Epithelial cell of esophagus (primary cell): Measurements from ENCODE around the gene FBLN2.

ENCODE experiments used
- DNase-seq: peaks from one replicate; pipeline ENCODE4 v3.0.0; 2010; ENCODE audit warnings: low read depth
- H3K4me3 ChIP-seq: 2 replicates; pipeline ENCODE4 v1.5.1; 2011; ENCODE audit warnings: mild to moderate bottlenecking, low read length, control low read depth
- TF ChIP-seq, protein P1 (sequence below): IDR thresholded peaks from 2 replicates; pipeline ENCODE4 v1.5.1; 2011; ENCODE audit warnings: low read depth, mild to moderate bottlenecking, low read length, control low read depth, inconsistent platforms; ENCODE audit not compliant: insufficient read depth; ENCODE audit errors: missing control alignments

The FBLN2 gene

DNA sequence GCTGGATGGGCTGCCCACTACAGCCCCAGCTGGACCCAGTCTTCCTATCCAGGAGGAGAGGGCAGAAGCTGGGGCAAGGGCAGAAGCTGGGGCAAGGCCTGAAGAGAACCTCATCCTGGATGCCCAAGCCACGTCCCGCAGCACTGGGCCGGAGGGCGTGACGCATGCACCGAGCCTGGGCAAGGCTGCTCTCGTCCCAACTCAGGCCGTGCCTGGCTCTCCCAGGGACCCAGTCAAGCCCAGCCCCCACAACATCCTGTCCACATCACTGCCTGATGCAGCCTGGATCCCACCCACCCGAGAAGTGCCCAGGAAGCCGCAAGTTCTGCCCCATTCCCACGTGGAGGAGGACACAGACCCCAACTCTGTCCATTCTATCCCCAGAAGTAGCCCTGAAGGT is 22.3 kb downstream of the FBLN2 start:
- no peak for DNase-seq
- H3K4me3 ChIP-seq = no peak overlapping the region
- TF ChIP-seq, protein P1, sequence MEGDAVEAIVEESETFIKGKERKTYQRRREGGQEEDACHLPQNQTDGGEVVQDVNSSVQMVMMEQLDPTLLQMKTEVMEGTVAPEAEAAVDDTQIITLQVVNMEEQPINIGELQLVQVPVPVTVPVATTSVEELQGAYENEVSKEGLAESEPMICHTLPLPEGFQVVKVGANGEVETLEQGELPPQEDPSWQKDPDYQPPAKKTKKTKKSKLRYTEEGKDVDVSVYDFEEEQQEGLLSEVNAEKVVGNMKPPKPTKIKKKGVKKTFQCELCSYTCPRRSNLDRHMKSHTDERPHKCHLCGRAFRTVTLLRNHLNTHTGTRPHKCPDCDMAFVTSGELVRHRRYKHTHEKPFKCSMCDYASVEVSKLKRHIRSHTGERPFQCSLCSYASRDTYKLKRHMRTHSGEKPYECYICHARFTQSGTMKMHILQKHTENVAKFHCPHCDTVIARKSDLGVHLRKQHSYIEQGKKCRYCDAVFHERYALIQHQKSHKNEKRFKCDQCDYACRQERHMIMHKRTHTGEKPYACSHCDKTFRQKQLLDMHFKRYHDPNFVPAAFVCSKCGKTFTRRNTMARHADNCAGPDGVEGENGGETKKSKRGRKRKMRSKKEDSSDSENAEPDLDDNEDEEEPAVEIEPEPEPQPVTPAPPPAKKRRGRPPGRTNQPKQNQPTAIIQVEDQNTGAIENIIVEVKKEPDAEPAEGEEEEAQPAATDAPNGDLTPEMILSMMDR = no peak

DNA sequence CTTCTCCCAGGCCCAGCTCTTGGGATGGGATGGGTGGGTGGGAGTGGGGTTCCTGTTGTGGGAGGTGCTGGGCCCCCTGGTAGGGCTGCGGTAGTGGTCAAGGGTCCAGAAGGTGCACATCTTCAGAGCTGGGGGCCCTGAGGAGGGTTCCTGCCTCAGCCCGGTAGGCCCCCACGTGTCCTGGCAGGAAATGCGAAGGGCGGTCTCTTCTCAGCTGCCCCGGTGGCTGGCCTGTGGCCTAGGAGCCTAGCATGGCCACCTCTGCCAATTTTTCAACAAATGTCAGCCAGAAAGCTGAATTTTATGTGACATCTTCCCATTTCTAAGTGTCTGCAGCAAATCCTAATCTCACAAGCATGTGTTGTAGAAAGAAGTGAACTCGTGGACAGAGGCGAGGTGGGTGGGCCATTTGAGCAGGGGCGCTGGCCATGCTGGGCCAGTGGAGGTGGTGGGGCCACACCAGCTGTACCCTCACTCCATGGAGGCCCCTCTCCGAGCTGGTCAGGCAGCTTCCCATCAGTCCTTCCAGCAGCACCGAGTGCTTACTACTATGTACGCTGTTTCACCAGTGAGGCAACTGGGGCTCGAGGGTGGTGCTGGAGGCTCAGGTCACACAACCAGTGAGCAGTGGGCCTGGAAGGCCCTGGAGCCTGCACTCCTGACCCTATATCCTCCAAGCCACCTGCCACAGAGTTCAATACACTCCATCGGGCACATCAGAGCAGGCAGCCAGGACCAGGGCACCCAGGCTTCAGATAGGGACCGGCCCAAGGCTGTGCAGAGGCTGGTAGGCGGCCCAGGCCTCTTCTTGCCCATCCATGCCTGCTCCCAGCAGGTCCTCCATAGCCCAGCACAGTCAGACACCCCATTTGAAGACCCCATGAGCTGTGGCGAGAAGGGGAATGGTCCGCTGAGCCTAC is 23.2 kb downstream of the FBLN2 start:
- DNase-seq = no peak
- no peak overlapping the region for H3K4me3 ChIP-seq
- TF ChIP-seq, protein P1 = no peak

DNA sequence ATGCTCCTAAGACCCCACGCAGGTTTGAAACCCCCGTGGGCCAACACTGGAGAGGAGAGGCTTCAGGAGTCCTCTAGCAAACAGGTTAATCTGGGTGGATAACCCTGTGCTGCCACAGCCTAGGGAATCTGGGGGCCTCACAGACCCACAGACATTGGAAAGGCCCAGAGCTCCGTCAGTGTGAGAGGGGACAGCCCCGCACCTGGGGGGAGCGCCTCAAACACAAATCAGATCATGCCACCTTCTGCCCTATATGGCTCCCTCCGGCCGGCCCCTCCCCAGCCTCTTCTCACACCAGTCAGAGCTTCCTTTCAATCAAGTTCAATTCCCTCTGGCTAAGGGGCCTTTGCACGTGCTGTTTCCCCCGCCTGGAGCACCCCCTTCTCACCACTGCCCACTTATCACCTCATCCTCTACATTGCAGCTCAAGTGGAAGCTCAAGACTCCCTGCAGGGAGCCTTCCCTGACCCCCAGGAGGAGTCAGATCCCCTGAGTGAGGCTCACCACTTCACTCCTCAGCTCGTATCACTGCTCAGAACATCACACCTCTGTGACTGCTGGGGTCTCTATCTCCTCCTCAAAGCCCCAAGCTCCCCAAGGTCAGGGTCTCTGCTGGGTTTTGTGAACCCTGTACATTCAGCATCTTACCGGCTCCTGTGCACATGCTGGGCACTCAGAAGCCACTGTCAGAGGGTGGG is 24.1 kb downstream of the FBLN2 start:
- DNase-seq = no peak
- TF ChIP-seq, protein P1 = no peak
- H3K4me3 ChIP-seq = no peak overlapping the region

DNA sequence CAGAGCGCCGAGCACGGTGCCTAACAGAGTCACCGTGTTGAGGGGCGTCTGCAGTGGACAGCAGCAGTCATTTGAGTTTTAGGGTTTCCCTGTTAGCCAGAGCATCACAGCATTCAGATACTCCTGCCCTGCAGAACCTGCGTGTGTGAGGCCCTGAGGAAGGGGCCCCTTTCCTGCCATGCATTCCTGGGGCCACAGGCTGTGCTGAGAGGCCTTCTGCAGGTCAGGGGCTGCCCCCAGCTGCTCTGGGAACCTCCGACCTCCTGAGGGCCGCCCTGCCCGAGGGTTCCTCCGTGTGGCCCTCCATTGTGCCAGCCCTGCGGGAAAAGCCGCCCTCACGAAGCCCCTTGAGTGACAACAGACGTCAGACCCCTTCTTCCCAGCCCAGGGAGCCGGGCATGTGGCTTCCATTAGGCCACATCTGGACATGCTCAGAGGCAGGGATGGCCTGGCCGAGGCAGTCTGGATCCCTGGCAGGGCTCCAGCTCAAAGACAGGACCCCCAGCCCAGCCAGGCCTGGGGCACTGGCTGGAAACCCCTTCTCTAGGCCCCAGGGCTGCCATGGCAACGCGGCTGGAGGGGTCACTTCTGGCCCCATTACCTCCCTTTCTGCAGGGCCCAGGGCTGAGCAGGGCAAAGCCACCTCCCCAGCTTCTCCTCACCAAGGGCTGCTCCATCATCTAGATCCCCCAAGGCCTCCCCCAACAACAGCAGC is 25.3 kb downstream of the FBLN2 start:
- H3K4me3 ChIP-seq = no peak overlapping the region
- TF ChIP-seq, protein P1 = no peak
- DNase-seq = no peak

DNA sequence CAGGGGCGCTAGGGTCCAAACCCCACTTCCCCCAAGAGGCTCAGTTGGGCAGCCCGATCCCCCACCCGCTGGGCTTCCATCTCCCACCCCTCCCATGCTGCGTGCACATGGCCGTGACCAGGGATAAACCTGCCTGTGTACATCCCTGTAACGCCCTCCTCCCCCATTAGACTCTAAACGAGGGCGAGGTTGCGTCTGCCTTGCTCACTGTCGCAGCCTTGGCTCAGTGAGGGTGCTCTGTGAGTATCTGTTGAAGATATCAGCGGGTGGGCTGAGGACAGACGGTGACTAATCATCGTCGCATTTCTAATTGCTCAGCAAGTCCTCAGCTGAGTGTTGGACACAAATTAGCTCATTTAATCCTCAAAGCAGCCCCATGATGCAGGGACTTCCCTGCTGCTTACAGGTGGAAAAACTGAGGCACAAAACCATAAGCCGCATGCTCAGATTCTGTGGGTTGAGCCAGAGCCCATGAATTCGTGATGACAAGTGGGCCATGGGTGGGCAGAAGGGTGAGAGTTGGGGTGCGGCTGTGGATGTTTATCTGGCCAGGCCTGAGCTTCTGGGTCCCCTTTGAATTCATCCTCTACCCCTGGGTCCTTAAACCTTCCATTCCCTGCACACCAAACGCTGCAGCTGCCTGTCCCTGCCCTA is 26.0 kb downstream of the FBLN2 start:
- no peak for DNase-seq
- TF ChIP-seq, protein P1 = no peak
- H3K4me3 ChIP-seq = no peak overlapping the region

DNA sequence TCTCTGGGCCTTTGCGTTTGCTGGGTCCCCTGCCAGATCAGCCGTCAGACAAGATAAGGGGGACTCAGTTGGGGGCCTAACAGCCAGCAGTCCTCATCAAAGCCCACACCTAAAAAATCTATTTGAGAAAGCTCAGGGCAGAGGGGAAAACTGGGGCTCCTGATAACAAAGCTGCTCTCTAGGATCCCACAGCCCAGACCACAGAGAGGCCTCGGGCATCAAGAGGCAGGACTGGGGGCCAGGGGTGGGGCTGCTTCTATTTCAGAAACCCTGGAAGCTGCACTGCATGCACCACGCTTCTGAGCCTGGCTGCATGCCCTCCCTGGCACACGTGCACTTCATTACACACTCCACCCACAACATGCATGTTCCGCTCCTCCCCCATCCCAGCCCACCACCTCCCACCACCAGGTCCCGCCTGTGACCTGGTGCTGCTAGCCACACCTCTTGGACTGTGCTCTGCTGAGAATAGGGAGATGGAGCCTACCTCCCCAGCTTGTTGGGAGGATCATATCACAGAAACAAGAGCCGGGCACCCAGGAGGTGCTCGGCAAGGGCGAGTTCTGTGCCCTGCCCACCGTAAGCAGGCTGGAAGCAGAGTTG is 26.6 kb downstream of the FBLN2 start:
- TF ChIP-seq, protein P1 = no peak
- no peak for DNase-seq
- H3K4me3 ChIP-seq = no peak overlapping the region
